Gastroesophageal sphincter (tissue), 4 donors: ENCODE results near the gene RARRES2. TPM values are rescaled to one million over a fixed set of nuclear protein-coding genes. Genes with fewer than 3 reads are reported as not detected.

ENCODE experiments used
- ATAC-seq: fragments of 150-250 bp; one replicate; pipeline ENCODE4 v1.9.1; 2016; ENCODE audit warnings: mild to moderate bottlenecking, moderate library complexity
- H3K27ac ChIP-seq, 4 donors: fragments of 200-600 bp; sonication (generic) in 3 of 4; 1 replicate in 3 of 4; 2 replicates in 1 of 4; pipeline ENCODE4 v1.5.1; 2016 to 2019
- H3K27me3 ChIP-seq: fragments of 200-600 bp; sonication (generic); one replicate; pipeline ENCODE4 v1.5.1; 2019
- H3K36me3 ChIP-seq, 2 donors: fragments of 200-600 bp; sonication (generic); one replicate each; pipeline ENCODE4 v1.5.1; 2019; ENCODE audit warnings: control low read depth in 1 of 2
- H3K4me1 ChIP-seq, 3 donors: fragments of 200-600 bp; sonication (generic); 1 replicate in 2 of 3; 2 replicates in 1 of 3; pipeline ENCODE4 v1.5.1; 2016 to 2019; ENCODE audit warnings: control low read depth in 2 of 3
- H3K4me3 ChIP-seq, 2 donors: fragments of 200-600 bp; sonication (generic); one replicate each; pipeline ENCODE4 v1.5.1; 2019; ENCODE audit warnings: mild to moderate bottlenecking in 1 of 2, moderate library complexity in 1 of 2
- H3K9me3 ChIP-seq, 3 donors: fragments of 200-600 bp; sonication (generic); one replicate each; pipeline ENCODE4 v1.5.1; 2017 to 2019; ENCODE audit warnings: control low read depth in 2 of 3
- CTCF ChIP-seq, 4 experiments: fragments of 200-600 bp in 2 of 4; fragments of 450-650 bp in 2 of 4; sonication (generic) in 1 of 4; IDR thresholded peaks; one replicate each; pipeline ENCODE4 v1.5.1; 2017 to 2019; ENCODE audit warnings: antibody characterized with exemption in 4 of 4, mild to moderate bottlenecking in 2 of 4, moderate library complexity in 2 of 4
- EP300 ChIP-seq: sonication (generic); formaldehyde crosslinking; IDR thresholded peaks from one replicate; pipeline ENCODE4 v1.6.1; 2017; ENCODE audit warnings: antibody characterized with exemption, mild to moderate bottlenecking
- POLR2A ChIP-seq, 2 donors: fragments of 450-650 bp; IDR thresholded peaks; one replicate each; pipeline ENCODE4 v1.6.1; 2017; ENCODE audit warnings: antibody characterized with exemption in 2 of 2, mild to moderate bottlenecking in 2 of 2, moderate library complexity in 1 of 2
- POLR2AphosphoS5 ChIP-seq: sonication (generic); formaldehyde crosslinking; IDR thresholded peaks from one replicate; pipeline ENCODE4 v1.6.1; 2017; ENCODE audit warnings: antibody characterized with exemption
- WGBS, 2 donors: methylation state at CpG; one replicate each; pipeline ENCODE4 v1.1.5; 2018; ENCODE audit warnings: low coverage in 1 of 2; 5-methylcytosine and 5-hydroxymethylcytosine counted together
- total RNA-seq, 4 donors: library from RNA; depleted of rRNA; stranded (reverse); fragments of >200 nt; gene quantifications; one replicate each; pipeline ENCODE4 v1.1.0, GENCODE V29; 2016

Gene RARRES2
- total RNA-seq = 100 to 1,000 TPM; 152 to 341 (median 157) TPM

DNA sequence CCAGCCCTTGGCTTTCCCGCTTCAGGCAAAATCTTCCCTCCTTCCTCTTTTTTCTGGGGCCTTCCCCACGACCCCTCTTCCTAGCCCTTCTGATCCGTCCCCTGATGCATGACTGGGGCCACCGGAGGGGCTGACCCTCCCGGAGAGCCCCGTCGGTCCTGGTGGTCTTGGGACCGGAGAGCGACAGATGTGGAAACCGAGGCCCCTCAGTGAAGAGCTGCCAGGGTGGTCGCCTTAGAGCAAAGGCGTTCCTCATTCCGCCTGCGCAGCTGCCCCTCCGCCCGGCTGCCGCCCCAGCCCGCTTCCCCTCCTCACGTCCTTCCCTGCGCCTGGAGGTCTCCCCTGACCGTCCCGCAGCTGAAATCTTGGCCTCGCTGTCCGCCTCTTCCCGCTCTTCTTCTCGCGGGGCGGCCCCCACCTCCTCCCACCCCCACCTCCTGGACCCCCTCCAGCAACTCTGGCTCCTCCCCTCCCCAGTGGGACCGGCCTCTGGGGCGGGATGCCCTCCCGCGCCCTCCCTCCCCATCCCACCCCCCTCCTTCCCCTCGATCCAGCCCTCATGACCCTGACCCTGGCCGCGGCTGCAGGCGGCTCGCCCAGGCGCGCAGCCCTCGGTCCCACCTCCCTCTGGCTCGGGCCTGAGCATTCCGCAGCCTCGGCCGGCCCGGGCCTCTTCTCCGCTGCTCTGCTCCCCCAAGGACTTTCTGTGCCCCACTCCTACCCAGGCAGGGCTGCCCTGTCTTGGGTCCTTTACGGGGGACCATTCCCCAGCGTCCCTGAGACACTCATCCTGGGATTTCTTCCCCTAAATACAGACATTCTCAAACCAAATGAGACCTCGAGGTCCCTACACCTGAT is at the start of gene RARRES2:
Gene RARRES2 (minus strand): TSS at position 367 of the 858 bp plus-strand sequence. CDS start 1,020 bp downstream, outside the sequence.
- Histone ChIP-seq H3K4me3 (peak within 1 kb of the TSS; percentile 58 to 72), H3K27ac (peak within 1 kb of the TSS; percentile 54 to 93 (median 88)), H3K27me3 (no peaks in the 10 kb centered on the region), H3K36me3 (peaks cover 0 to 22% of the 10 kb centered on the region in 2 donors), H3K9me3 (no peaks in the 10 kb centered on the region), H3K4me1 (peaks cover 0 to 63% (median 30%) of the 10 kb centered on the region in 3 donors)
- peak; percentile 85 for ATAC-seq
- WGBS, 2 donors = 4% methylated on average over 21 of the region's 49 CpGs; no CpG with 5 or more reads in 1 of the 2 donors
- peak; percentile 62 for TF ChIP-seq POLR2AphosphoS5
- peak in 1 of 2 donors; percentile 14 for TF ChIP-seq POLR2A (IDR thresholded peaks at IDR 0.05)
- TF ChIP-seq EP300 = no peak
- TF ChIP-seq CTCF (IDR thresholded peaks at IDR 0.05) = no peak

DNA sequence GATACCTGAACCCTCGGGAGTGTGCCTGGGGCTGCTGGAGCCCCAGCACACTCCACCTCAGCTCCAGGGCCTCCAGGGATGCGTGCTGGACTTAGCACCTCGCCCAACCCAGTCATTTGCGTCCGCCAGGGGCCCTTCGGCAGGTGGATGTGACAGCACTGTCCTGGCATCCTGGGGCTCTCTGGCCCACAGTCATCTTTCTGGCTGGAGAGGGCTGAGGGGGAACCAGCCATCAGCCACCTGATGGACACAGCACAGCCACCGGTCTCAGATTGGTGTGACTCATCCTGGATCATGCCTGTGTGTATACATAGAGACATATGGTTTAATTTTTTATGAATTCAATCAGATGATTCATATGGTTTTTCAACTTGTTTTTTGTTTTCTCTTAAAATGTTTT is 48.8 kb upstream of the RARRES2 start:
- Histone ChIP-seq H3K27me3 (no peaks in the 10 kb centered on the region), H3K27ac (no peak overlapping the region), H3K36me3 (peaks cover 0 to 12% of the 10 kb centered on the region in 2 donors), H3K4me1 (peaks cover 0 to 41% (median 0%) of the 10 kb centered on the region in 3 donors), H3K9me3 (no peaks in the 10 kb centered on the region), H3K4me3 (no peak overlapping the region)
- no peak for ATAC-seq
- 95 to 100% methylated on average over 1 to 4 of the region's 7 CpGs for WGBS, 2 donors
- TF ChIP-seq EP300 (no peak), CTCF (IDR thresholded peaks at IDR 0.05) (no peak), POLR2A (IDR thresholded peaks at IDR 0.05) (no peak), POLR2AphosphoS5 (no peak)

DNA sequence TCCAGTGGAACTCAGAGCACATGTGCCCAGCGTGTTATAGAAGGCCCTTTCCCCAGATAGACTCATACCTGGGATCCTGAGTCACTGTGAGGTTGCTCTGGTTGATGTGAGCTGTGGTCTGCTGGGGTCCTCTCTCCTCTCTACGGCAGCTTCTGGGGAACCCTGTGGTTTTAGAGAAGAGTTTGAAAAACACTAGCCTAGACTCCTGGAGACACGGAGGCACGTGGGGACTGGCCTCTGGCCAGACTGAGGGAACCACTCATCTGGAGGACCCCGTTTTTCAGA is 48.0 kb upstream of the RARRES2 start:
- Histone ChIP-seq H3K9me3 (no peaks in the 10 kb centered on the region), H3K4me3 (no peak overlapping the region), H3K27ac (peak overlapping the region in 3 of 4 donors; percentile 69 to 77 (median 73)), H3K36me3 (peaks cover 0 to 12% of the 10 kb centered on the region in 2 donors), H3K27me3 (no peaks in the 10 kb centered on the region), H3K4me1 (peaks cover 0 to 44% (median 0%) of the 10 kb centered on the region in 3 donors)
- TF ChIP-seq POLR2A (IDR thresholded peaks at IDR 0.05) = no peak
- no peak for TF ChIP-seq EP300
- no peak for TF ChIP-seq POLR2AphosphoS5
- TF ChIP-seq CTCF (IDR thresholded peaks at IDR 0.05) = no peak
- 48% methylated on average over 4 of the region's 5 CpGs; no CpG with 5 or more reads in 1 of the 2 donors for WGBS, 2 donors
- no peak for ATAC-seq

DNA sequence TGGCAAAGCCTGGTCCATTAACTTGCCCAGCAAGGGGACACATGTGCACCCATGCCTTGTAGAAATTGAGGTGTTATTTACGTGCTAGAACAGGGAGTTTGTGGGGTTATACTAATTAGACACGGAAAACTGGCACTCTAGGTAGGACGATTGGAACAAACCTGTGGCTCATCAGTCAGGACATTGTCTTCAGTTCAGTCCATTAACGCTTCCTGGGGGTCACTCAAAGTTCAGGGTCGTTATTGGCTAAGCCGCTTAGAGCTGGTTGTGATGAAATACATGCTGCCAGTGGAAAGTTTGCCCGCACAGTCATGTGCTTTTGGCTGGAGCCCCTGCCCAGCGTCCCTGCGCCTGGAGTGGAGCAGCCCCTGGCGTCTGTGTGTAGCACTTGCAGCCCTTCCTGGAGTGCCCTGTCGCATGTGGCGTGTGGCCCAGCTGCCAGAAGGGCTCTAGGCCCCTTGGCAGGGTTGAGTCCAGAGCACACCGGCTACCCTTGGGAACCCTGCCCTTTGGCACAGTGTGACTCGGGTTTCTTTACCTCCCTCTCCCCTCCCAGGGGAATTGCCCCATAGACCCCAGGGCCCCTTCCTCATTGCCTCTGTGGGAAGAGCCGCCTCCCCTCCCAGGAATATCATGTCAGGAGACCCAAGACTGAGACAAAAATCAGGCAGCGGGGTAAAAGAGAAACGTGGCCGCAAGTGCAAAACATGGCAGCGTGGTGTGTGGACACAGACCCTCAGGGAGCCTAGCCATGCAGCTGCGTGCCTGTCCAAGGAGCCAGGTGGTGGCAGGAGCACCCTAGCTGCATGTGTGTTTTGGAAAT is 47.5 kb upstream of the RARRES2 start:
- TF ChIP-seq CTCF (IDR thresholded peaks at IDR 0.05) (peak in 3 of 4 experiments; percentile 81 to 89 (median 85)), POLR2A (IDR thresholded peaks at IDR 0.05) (no peak), POLR2AphosphoS5 (peak; percentile 81)
- no peak overlapping the region for H3K4me3 ChIP-seq
- peak; percentile 91 for ATAC-seq
- peaks cover 0 to 48% (median 0%) of the 10 kb centered on the region in 3 donors for H3K4me1 ChIP-seq
- H3K9me3 ChIP-seq = no peaks in the 10 kb centered on the region
- 44 to 59% methylated on average over 6 to 11 of the region's 20 CpGs for WGBS, 2 donors
- H3K36me3 ChIP-seq = peaks cover 0 to 12% of the 10 kb centered on the region in 2 donors
- H3K27ac ChIP-seq = peak overlapping the region; percentile 57 to 77 (median 71)
- H3K27me3 ChIP-seq = no peaks in the 10 kb centered on the region
